H1 (cell line): ENCODE results near the gene C4B. TPM values are rescaled to one million over a fixed set of nuclear protein-coding genes. Genes with fewer than 3 reads are reported as not detected.

Experiments used
- CHD7 ChIP-seq: fragments of 300-600 bp; sonication (generic); IDR thresholded peaks from 2 replicates; pipeline ENCODE4 v1.7.1; 2012; ENCODE audit warnings: low read length, moderate library complexity, mild to moderate bottlenecking, inconsistent platforms; ENCODE audit not compliant: insufficient replicate concordance
- polyA plus RNA-seq, 7 experiments: library from polyadenylated mRNA; depleted of rRNA in 3 of 7; stranded (reverse) in 5 of 7; unstranded in 2 of 7; fragments of >200 nt in 5 of 7; fragments of 200-250 nt in 2 of 7; gene quantifications; 1 replicate in 5 of 7; 2 replicates in 1 of 7; 4 replicates in 1 of 7; pipeline versions ENCODE4 v1.2.1 to v1.2.3, GENCODE V29; 2011 to 2013; ENCODE audit warnings: missing spikeins in 2 of 7, mixed read lengths in 2 of 7
- total RNA-seq: library from RNA; stranded (reverse); fragmentation: NEBNext Ultra II Directional; extraction: Animal tissue kit (Norgen Biotek cat#: 25700); gene quantifications from 2 replicates; pipeline ENCODE4 v1.2.1, GENCODE V29; 2021

C4B gene
- total and polyA plus RNA-seq, 2 of the 8 experiments (the other 6 are each of a cell fraction or from before 2014, with no cell fraction given): 0.74 to 3.5 TPM

- no peak for TF ChIP-seq CHD7
Measured at GRCh38 chr6:32057966-32058365, 43.4 kb downstream of the C4B start (continued).
